Effector memory CD8-positive, alpha-beta T cell (primary cell): ENCODE data around the gene NELL1.

Experiments
- ATAC-seq: fragments of 150-1000 bp; cut with Tn5 transposase; replicated peaks from 2 replicates; pipeline ENCODE4 v1.10.0; 2021; ENCODE audit warnings: mild to moderate bottlenecking, moderate library complexity
- DNase-seq, 3 experiments: peaks; one replicate each; pipeline ENCODE4 v3.0.0; 2021
- H3K27ac Mint-ChIP-seq, 2 donors: one replicate each; pipeline ENCODE4 v1.8.0; 2022; ENCODE audit warnings: mild to moderate bottlenecking in 2 of 2, mixed read lengths in 2 of 2, moderate library complexity in 2 of 2
- H3K27me3 Mint-ChIP-seq, 2 donors: one replicate each; pipeline ENCODE4 v1.8.0; 2022; ENCODE audit warnings: mixed read lengths in 2 of 2
- H3K36me3 Mint-ChIP-seq: one replicate; pipeline ENCODE4 v1.8.0; 2022; ENCODE audit warnings: mild to moderate bottlenecking, moderate library complexity, mixed read lengths; ENCODE audit not compliant: insufficient read depth
- H3K4me1 Mint-ChIP-seq, 2 donors: one replicate each; pipeline ENCODE4 v1.8.0; 2022; ENCODE audit warnings: low read depth in 2 of 2, mixed read lengths in 2 of 2
- H3K4me3 Mint-ChIP-seq, 2 donors: one replicate each; pipeline ENCODE4 v1.8.0; 2022; ENCODE audit warnings: mild to moderate bottlenecking in 2 of 2, mixed read lengths in 2 of 2, moderate library complexity in 2 of 2
- H3K9me3 Mint-ChIP-seq, 2 donors: one replicate each; pipeline ENCODE4 v1.8.0; 2022; ENCODE audit warnings: mixed read lengths in 2 of 2

NELL1 gene

GRCh38 chr11:20933958-20934357 lies 264.6 kb downstream of the NELL1 start:
- Mint-ChIP-seq H3K27ac (no peak overlapping the region), H3K4me1 (no peaks in the 10 kb centered on the region), H3K4me3 (no peak overlapping the region), H3K27me3 (no peaks in the 10 kb centered on the region), H3K36me3 (no peaks in the 10 kb centered on the region), H3K9me3 (peaks cover 21 to 32% of the 10 kb centered on the region in 2 donors)
- no peak for ATAC-seq
- no peak for DNase-seq

- no peak overlapping the region for H3K4me3 Mint-ChIP-seq
- DNase-seq (no peak), ATAC-seq (no peak)
- H3K27ac Mint-ChIP-seq, result no peak overlapping the region
- H3K36me3 Mint-ChIP-seq, result no peaks in the 10 kb centered on the region
- H3K9me3 Mint-ChIP-seq, result peaks cover 23 to 37% of the 10 kb centered on the region in 2 donors
- no peaks in the 10 kb centered on the region for H3K4me1 Mint-ChIP-seq
- no peaks in the 10 kb centered on the region for H3K27me3 Mint-ChIP-seq
These were observed 265.1 kb downstream of the NELL1 start for GRCh38 chr11:20934516-20934915.

GRCh38 chr11:20937826-20938225 lies 268.4 kb downstream of the NELL1 start:
- DNase-seq (no peak), ATAC-seq (no peak)
- no peak overlapping the region for H3K27ac Mint-ChIP-seq
- H3K27me3 Mint-ChIP-seq, result no peaks in the 10 kb centered on the region
- H3K4me1 Mint-ChIP-seq, result no peaks in the 10 kb centered on the region
- H3K9me3 Mint-ChIP-seq, result peaks cover 22 to 47% of the 10 kb centered on the region in 2 donors
- no peak overlapping the region for H3K4me3 Mint-ChIP-seq
- no peaks in the 10 kb centered on the region for H3K36me3 Mint-ChIP-seq

DNA sequence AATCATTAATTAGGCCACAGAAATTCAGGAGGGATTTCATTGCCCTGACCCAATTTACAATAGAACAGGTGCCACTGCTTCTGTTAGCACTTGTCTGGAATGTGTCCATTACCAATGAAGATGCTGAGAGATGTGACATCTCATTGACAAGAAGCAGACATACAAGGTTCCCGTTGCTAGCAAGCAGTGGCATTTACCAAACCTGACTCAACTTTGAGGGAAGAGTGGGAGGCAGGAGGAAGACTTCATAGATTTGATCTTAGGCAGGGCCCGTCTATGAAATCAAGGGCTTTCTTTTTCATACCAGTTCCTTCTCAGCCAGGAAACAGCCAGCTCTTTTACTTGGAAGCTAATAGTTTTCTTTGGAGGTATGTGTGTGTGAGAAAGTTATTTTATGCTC lies 280.2 kb downstream of the NELL1 start:
- no peaks in the 10 kb centered on the region for H3K4me1 Mint-ChIP-seq
- H3K36me3 Mint-ChIP-seq, result no peaks in the 10 kb centered on the region
- no peak for ATAC-seq
- H3K4me3 Mint-ChIP-seq, result no peak overlapping the region
- no peak overlapping the region for H3K27ac Mint-ChIP-seq
- peaks cover 6 to 9% of the 10 kb centered on the region in 2 donors for H3K9me3 Mint-ChIP-seq
- DNase-seq, result no peak
- H3K27me3 Mint-ChIP-seq, result no peaks in the 10 kb centered on the region

DNA sequence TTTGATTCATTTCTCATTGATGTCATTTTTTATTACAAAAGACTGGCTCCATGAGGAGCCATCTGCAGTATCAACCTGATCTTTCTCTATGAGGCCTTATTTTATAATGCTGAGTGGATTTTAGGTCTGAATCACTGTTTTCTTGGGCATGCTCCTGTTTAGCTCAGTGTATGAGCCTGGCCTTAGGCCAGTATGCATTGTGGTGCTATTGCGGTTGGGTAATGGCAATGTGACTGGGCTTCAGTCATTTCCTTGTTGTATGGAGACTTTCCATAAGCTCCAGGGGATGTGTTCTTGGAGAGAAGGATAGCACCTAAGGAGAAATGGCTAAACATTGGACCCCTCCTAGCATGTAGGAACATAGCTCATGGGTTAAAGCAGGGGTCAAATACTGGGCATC lies 293.2 kb downstream of the NELL1 start:
- ATAC-seq, result no peak
- no peak for DNase-seq
- H3K4me3 Mint-ChIP-seq, result no peak overlapping the region
- H3K4me1 Mint-ChIP-seq, result no peaks in the 10 kb centered on the region
- no peaks in the 10 kb centered on the region for H3K36me3 Mint-ChIP-seq
- H3K9me3 Mint-ChIP-seq, result peaks cover 7 to 13% of the 10 kb centered on the region in 2 donors
- no peaks in the 10 kb centered on the region for H3K27me3 Mint-ChIP-seq
- H3K27ac Mint-ChIP-seq, result no peak overlapping the region

DNA sequence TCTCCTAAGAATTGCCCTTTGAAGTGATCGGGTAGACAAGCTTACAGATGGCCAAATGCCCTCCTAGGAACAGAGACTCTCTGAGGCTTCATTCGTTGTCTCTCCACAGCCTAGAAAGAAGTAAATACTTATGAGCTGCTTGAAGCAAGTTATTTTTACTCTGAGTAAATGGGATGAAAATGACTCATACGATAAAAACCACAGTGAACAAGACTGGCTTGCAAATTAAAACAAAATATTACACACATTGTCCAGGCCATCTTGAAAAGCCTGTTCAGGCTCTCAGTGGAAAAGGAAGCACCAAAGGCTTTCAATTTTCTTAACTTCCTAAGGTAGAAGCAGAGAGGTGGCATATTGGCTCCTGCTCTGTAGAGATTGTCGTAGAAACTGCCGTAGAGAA lies 294.2 kb downstream of the NELL1 start:
- H3K9me3 Mint-ChIP-seq, result peaks cover 7 to 20% of the 10 kb centered on the region in 2 donors
- no peak overlapping the region for H3K27ac Mint-ChIP-seq
- no peaks in the 10 kb centered on the region for H3K4me1 Mint-ChIP-seq
- H3K4me3 Mint-ChIP-seq, result no peak overlapping the region
- DNase-seq (no peak), ATAC-seq (no peak)
- H3K27me3 Mint-ChIP-seq, result no peaks in the 10 kb centered on the region
- H3K36me3 Mint-ChIP-seq, result no peaks in the 10 kb centered on the region

GRCh38 chr11:20964985-20965384 lies 295.6 kb downstream of the NELL1 start:
- H3K4me3 Mint-ChIP-seq, result no peak overlapping the region
- H3K9me3 Mint-ChIP-seq, result peaks cover 7 to 16% of the 10 kb centered on the region in 2 donors
- no peaks in the 10 kb centered on the region for H3K4me1 Mint-ChIP-seq
- no peak for ATAC-seq
- H3K27ac Mint-ChIP-seq, result no peak overlapping the region
- H3K36me3 Mint-ChIP-seq, result no peaks in the 10 kb centered on the region
- no peak for DNase-seq
- H3K27me3 Mint-ChIP-seq, result no peaks in the 10 kb centered on the region

- no peak for ATAC-seq
- Mint-ChIP-seq H3K36me3 (no peaks in the 10 kb centered on the region), H3K4me3 (no peak overlapping the region), H3K27me3 (no peaks in the 10 kb centered on the region), H3K4me1 (no peaks in the 10 kb centered on the region), H3K27ac (no peak overlapping the region), H3K9me3 (peaks cover 13 to 16% of the 10 kb centered on the region in 2 donors)
- DNase-seq, result no peak
These were observed 297.1 kb downstream of the NELL1 start for GRCh38 chr11:20966489-20966888.

GRCh38 chr11:20973940-20974559 lies 304.7 kb downstream of the NELL1 start:
- H3K36me3 Mint-ChIP-seq, result no peaks in the 10 kb centered on the region
- no peak for DNase-seq
- peaks cover 6 to 12% of the 10 kb centered on the region in 2 donors for H3K9me3 Mint-ChIP-seq
- H3K27me3 Mint-ChIP-seq, result no peaks in the 10 kb centered on the region
- no peak for ATAC-seq
- no peaks in the 10 kb centered on the region for H3K4me1 Mint-ChIP-seq
- H3K4me3 Mint-ChIP-seq, result no peak overlapping the region
- no peak overlapping the region for H3K27ac Mint-ChIP-seq

- DNase-seq, result no peak
- H3K27ac Mint-ChIP-seq, result no peak overlapping the region
These were observed 311.4 kb downstream of the NELL1 start for GRCh38 chr11:20980736-20981135.

GRCh38 chr11:20990447-20990846 lies 321.1 kb downstream of the NELL1 start:
- no peak for ATAC-seq
- Mint-ChIP-seq H3K4me1 (no peaks in the 10 kb centered on the region), H3K9me3 (peaks cover 0 to 1% of the 10 kb centered on the region in 2 donors), H3K36me3 (no peaks in the 10 kb centered on the region), H3K27me3 (no peaks in the 10 kb centered on the region), H3K27ac (no peak overlapping the region), H3K4me3 (no peak overlapping the region)
- no peak for DNase-seq

More at GRCh38 chr11:20980736-20981135, 311.4 kb downstream of the NELL1 start:
- no peaks in the 10 kb centered on the region for H3K27me3 Mint-ChIP-seq
- H3K9me3 Mint-ChIP-seq, result peaks cover 10 to 12% of the 10 kb centered on the region in 2 donors
- H3K4me3 Mint-ChIP-seq, result no peak overlapping the region
- H3K4me1 Mint-ChIP-seq, result no peaks in the 10 kb centered on the region
- no peak for ATAC-seq
- no peaks in the 10 kb centered on the region for H3K36me3 Mint-ChIP-seq

DNA sequence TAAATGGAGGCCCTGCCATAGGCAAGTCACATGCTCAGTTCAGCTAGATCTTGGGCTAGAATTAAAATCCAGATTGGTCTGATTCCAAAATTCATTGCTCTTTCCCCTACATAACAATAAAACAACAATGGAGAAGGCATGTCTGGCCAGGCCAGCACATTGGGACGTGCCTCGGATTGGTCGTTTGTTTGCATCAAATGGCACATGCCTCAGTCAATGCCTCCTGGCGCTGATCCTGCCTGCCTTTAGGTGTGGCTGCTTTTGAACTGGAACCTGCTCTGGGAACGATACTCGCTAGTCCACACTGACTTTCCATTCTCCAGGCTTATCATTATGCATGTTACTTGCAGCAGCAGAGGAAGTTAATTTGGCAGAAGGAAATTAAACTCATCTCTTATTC lies 322.1 kb downstream of the NELL1 start:
- DNase-seq (no peak), ATAC-seq (no peak)
- Mint-ChIP-seq H3K36me3 (no peaks in the 10 kb centered on the region), H3K9me3 (peaks cover 1 to 2% of the 10 kb centered on the region in 2 donors), H3K27me3 (no peaks in the 10 kb centered on the region), H3K27ac (no peak overlapping the region), H3K4me1 (no peaks in the 10 kb centered on the region), H3K4me3 (no peak overlapping the region)

DNA sequence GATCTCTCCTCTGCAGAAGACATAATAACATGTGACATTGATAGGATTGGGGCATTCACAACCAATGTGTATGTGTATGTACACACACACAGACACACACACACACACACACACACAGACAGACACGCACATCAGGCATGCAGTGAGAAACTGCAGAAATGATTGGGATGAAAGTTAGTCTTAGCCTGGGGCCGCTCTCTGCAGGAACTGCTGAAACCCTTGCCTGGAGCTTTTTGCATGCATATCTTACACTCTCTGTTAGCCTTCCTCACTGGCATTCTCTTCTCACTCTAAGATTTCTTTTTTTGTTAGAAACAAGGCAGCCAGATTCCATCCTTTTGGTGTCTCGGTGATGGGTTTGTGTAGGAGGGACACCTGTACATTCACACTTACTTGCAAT lies 337.9 kb downstream of the NELL1 start:
- Mint-ChIP-seq H3K9me3 (peaks cover 7% of the 10 kb centered on the region in 2 donors), H3K27me3 (no peaks in the 10 kb centered on the region), H3K36me3 (no peaks in the 10 kb centered on the region), H3K4me1 (no peaks in the 10 kb centered on the region), H3K4me3 (no peak overlapping the region), H3K27ac (no peak overlapping the region)
- no peak for DNase-seq
- ATAC-seq, result no peak

GRCh38 chr11:21018248-21018647 lies 348.9 kb downstream of the NELL1 start:
- no peak for ATAC-seq
- H3K36me3 Mint-ChIP-seq, result no peaks in the 10 kb centered on the region
- H3K4me1 Mint-ChIP-seq, result no peaks in the 10 kb centered on the region
- peaks cover 0 to 6% of the 10 kb centered on the region in 2 donors for H3K9me3 Mint-ChIP-seq
- H3K27ac Mint-ChIP-seq, result no peak overlapping the region
- H3K4me3 Mint-ChIP-seq, result no peak overlapping the region
- no peaks in the 10 kb centered on the region for H3K27me3 Mint-ChIP-seq
- no peak for DNase-seq

DNA sequence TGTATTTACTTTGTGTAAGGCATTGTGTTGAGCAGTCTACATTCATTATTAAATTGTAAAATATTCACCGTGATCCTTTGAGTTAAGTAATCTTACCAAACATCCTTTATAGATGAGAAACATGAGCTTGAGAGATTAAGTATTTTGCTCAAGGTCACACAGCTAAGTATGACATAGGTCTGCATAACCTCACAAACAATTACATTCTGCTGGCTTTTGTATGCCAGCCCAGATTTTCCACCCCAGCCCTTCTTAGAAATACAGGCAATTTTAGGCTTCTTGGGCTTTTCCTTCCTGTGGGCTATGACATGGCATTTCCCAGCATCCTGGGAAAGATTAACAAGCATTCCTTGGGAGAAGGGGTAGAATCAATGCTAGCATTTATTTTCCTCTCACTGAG lies 357.3 kb downstream of the NELL1 start:
- Mint-ChIP-seq H3K27me3 (no peaks in the 10 kb centered on the region), H3K9me3 (peaks cover 10 to 11% of the 10 kb centered on the region in 2 donors), H3K4me3 (no peak overlapping the region), H3K36me3 (no peaks in the 10 kb centered on the region), H3K27ac (no peak overlapping the region), H3K4me1 (no peaks in the 10 kb centered on the region)
- no peak for DNase-seq
- no peak for ATAC-seq
